Stimulated activated naive CD4-positive, alpha-beta T cell treated with Interleukin-2 at 50 U/mL for 16 hours (primary cell): Measurements from ENCODE around the gene ANKK1.

Source experiments
- DNase-seq: peaks from one replicate; lab custom pipeline; 2025; lab: John Stamatoyannopoulos, UW

Gene ANKK1

GRCh38 chr11:113377681-113378412 lies 9.7 kb upstream of the ANKK1 start:
- DNase-seq = no peak

DNA sequence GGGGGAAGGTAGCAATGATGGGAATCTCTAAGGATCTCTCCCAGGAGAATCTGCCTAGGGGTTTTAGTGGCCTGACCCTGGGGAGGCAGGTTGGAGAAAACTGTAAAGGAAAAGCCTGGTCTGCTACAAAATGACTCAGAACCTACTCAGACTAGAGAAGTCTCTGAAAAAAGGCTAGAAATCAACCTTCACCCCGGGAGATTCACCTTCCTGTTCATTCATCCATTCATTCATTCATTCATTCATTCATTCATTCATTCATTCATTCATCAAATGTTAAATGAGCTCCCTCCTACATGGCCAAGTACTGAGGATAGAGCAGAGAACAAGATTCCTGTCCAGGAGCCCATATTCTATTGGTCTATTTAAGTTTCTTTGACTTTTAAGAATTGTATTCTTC lies 8.9 kb upstream of the ANKK1 start:
- no peak for DNase-seq

DNA sequence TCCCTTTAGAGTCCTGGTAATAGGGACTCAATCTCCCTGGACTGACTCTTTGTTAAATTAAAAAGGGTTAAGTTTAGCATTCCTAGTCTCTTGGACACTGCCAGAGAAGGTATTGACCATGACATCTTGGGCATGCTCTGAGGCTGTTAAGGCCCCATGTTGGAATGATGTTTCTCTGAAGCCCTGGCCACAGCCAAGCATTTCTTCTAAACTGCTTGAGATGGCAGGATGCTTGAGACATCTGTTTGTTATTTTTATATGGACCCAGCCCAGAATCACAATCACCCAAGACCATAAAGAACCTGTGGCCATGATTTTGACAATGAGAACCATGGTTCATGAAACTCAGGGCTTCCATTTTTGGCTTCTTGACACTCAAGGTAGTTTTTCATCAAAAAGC lies 5.5 kb upstream of the ANKK1 start:
- no peak for DNase-seq

- no peak for DNase-seq
These were observed 3.0 kb upstream of the ANKK1 start for GRCh38 chr11:113384551-113384950.

- no peak for DNase-seq
These were observed 1.8 kb upstream of the ANKK1 start for GRCh38 chr11:113385749-113386148.

- no peak for DNase-seq
These were observed 713 bp upstream of the ANKK1 start for GRCh38 chr11:113386866-113387265.

DNA sequence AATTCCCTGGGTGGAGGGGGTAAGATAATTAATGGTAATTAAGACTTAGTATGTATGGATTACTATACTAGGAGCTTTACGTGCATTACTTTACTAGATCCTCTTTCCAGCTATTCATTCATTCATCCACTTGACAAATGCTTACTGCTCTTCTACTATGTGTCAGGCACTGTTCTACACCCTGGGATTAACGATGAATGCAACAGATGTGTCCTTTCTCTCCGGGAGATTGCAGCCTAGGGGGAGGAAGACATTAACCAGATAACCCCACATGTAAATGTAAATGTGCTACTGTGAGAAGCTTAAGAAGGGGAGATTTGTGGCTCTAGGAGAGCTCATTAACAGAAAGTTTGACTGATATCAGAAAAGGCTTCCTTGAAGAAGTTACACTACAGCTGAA lies 1.7 kb downstream of the ANKK1 start:
- DNase-seq = no peak

DNA sequence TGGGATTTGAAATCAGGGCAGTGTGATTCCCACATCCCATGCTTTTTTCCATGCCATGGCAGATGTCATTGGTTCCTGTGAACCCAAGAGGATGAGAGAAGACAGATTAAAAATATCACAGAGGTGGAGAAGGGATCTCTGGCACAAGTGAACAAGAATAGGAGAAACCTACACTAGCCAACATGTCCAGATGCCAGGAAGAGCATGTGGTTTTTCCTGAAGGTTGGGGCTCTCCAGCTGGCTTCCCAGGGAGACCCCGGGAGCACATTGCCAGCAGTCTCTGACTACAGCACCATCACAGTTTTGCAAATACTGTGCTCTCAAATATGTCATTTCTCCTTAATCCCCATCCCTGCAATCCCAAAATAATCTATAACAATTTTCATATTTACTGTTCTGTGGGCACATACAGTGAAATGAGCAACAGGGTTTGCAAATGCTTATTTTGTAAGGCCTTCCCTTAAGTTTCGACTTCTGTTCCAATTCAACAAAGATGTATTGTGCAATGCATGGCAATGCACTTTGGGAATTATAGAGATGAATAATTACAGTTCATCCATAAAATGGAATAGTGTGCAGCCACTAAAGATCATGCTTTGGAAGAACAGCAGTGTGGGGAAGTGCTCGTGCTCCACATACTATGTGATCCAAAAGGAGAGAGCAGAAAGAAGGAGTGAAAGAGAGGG lies 4.8 kb downstream of the ANKK1 start:
- no peak for DNase-seq

DNA sequence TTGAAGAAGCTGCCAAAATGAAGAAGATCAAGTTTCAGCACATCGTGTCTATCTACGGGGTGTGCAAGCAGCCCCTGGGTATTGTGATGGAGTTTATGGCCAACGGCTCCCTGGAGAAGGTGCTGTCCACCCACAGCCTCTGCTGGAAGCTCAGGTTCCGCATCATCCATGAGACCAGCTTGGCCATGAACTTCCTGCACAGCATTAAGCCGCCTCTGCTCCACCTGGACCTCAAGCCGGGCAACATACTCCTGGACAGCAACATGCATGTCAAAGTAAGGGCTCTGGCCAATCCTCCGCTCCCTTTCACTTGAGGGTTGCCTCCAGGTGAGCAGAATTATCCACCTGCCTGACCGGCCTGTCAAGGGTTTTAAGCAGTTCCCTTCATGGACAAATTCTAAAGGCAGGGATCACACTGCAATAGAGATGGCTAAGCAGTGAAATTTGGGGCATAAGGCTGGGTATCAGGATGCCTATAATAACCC lies 6.0 kb downstream of the ANKK1 start:
- no peak for DNase-seq

DNA sequence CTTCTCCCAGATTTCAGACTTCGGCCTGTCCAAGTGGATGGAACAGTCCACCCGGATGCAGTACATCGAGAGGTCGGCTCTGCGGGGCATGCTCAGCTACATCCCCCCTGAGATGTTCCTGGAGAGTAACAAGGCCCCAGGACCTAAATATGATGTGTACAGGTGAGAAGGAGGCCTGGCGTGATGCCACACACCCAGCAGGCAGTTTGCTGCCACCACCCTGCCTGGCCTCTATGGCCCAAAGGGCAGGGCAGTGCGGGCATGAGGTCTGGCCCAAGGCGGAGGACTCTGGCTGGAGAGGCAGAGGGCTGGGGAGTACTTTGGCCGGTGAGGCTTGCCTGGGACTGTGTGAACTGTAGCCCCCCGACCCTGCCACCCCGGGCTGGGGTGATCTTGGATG lies 7.3 kb downstream of the ANKK1 start:
- no peak for DNase-seq

- DNase-seq = no peak
These were observed 8.3 kb downstream of the ANKK1 start for GRCh38 chr11:113395782-113396336.

DNA sequence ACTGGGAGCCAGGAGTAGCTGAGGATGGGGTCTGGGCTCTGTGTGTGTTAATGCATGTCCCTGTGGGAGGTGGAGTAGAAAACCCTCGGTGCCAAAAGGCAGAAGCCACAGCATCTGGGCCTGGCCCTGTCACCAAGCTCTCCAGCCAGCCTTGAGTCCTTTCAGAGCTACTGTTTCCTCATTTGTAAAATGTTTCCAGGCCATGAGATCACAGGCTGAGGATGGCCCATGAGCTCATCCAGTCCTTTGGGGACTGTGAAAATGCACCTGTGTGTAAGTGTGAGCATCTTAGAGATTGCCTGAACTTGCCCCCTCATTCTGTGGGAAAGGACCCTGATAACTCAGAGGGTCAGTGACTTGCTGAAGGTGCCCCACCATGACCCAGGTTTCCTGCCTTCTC lies 9.1 kb downstream of the ANKK1 start:
- DNase-seq = no peak

DNA sequence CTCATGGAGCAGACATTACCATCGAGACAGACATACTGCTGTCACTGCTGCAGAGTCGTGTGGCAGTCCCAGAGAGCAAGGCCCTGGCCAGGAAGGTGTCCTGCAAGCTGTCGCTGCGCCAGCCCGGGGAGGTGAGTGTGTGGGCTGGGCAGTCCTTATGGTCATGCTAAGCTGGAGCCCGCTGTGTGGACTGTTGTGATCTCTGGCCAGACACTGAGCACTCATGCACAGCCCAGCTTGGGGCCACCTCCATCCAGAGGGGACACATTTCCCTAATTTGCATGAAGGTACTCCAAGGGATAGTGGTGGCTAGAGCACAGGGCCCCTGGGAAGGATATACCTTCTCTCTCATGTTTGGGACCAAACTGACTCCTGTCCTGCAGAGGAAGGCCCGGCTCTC lies 9.6 kb downstream of the ANKK1 start:
- no peak for DNase-seq

DNA sequence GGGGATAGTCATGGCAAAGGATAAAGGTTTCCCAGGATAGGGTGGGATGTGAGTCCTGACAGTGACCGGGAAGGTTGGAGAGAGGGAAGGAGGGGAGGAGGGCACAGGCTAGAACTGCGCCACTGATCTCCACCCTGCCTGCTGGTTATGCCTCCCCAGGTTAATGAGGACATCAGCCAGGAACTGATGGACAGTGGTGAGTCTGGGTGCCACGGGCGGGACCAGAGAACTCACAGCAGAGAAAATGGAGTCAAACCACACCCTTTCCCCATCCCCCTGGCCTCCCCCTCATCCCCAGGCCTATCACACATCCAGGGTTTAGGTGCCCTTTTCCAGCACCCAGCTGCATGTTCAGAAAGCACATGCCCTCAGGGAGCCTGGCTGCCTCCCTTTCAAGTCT lies 10.2 kb downstream of the ANKK1 start:
- no peak for DNase-seq

DNA sequence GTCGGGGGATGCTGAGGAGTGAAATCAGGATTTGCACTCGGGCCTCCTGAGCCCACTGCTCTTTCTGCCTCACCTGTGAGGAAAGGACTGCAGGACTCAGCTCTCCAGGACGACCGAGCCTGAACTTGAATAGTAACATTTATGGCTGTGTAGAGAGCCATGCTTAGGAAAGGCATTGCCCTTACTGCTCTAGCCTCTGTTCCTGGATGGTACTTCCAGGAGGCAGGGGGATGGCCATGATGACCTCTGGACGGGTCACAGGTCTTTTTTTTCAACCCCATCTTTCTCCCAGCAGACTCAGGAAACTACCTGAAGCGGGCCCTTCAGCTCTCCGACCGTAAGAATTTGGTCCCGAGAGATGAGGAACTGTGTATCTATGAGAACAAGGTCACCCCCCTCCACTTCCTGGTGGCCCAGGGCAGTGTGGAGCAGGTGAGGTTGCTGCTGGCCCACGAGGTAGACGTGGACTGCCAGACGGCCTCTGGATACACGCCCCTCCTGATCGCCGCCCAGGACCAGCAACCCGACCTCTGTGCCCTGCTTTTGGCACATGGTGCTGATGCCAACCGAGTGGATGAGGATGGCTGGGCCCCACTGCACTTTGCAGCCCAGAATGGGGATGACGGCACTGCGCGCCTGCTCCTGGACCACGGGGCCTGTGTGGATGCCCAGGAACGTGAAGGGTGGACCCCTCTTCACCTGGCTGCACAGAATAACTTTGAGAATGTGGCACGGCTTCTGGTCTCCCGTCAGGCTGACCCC lies 11.3 kb downstream of the ANKK1 start:
- no peak for DNase-seq

- DNase-seq = no peak
These were observed 13.2 kb downstream of the ANKK1 start for GRCh38 chr11:113400631-113401230.

GRCh38 chr11:113401718-113402117 lies 14.1 kb downstream of the ANKK1 start:
- no peak for DNase-seq

- no peak for DNase-seq
These were observed 17.4 kb downstream of the ANKK1 start for GRCh38 chr11:113404859-113405430.

- DNase-seq = no peak
These were observed 18.3 kb downstream of the ANKK1 start for GRCh38 chr11:113405724-113406478.

GRCh38 chr11:113407163-113407562 lies 19.6 kb downstream of the ANKK1 start:
- DNase-seq = no peak

- DNase-seq = no peak
These were observed 20.6 kb downstream of the ANKK1 start for GRCh38 chr11:113408206-113408605.
